ENCODE data around the gene YIF1B.

Gene YIF1B

DNA sequence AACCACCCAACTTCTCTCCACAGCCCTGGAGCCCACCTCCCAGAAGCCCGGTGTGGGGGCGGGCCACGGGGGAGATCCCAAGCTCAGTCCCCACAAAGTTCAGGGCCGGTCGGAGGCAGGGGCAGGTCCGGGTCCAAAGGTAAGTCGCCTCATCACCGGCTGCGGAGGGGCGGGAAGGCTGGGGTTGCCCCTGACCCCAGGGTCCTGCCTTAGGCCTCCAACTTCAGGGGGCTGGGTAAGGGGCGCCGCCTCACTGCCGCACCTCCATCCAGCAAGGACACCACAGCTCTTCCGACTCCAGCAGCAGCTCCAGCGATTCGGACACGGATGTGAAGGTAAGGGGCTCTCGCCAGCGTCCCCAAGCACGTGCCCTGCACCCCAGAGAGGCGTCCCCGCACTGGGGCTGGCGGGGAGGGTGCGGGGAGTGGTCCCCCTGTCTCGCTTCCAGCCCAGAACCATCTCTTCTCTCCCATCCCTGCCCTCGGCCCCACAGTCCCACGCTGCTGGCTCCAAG is 11.3 kb downstream of the YIF1B start:
- no peak for DNase-seq

DNA sequence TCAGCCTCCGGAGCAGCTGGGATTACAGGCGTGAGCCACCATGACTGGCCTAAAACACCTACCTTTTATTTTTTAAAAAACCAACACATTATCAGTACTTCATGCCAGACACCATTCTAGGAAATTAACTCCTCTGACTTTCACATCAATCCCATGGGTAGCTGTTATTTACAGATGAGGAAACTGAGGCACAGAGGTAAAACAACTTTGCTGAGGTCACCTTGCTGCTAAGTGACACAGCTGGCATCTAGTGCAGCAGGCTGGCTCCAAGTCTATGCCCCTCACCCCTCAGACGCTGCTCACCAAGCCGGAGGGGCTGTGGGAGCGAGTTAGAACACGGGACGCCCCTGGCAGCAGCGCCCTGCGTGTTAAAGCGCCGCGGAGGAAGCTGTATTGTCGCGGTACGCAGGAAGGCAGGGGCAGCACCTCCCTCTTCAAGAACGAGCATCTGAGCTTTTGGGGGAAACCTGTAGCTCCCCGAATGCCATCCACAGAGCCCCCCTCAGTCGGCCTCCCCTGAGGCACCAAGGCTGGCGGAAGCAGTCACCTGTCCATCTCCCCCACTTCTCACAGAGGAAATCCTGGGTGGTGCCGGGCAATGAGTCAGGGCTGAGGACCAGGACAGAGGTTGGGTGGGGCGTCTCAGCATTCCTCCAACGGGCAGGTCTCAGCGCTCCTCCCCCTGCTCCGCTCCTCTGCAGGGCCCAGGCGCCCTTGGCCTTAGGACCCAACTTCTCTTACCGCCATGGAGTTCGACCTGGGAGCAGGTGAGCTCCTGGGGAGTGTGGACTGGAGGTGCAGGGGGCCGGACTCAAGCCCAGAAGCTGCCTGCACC is 12.0 kb downstream of the YIF1B start, which contains the start of gene C19orf33:
C19orf33 (plus strand) TSS at position 735 of the 835 bp plus-strand sequence; CDS start at position 746, 11 bp downstream.
- no peak for DNase-seq

DNA sequence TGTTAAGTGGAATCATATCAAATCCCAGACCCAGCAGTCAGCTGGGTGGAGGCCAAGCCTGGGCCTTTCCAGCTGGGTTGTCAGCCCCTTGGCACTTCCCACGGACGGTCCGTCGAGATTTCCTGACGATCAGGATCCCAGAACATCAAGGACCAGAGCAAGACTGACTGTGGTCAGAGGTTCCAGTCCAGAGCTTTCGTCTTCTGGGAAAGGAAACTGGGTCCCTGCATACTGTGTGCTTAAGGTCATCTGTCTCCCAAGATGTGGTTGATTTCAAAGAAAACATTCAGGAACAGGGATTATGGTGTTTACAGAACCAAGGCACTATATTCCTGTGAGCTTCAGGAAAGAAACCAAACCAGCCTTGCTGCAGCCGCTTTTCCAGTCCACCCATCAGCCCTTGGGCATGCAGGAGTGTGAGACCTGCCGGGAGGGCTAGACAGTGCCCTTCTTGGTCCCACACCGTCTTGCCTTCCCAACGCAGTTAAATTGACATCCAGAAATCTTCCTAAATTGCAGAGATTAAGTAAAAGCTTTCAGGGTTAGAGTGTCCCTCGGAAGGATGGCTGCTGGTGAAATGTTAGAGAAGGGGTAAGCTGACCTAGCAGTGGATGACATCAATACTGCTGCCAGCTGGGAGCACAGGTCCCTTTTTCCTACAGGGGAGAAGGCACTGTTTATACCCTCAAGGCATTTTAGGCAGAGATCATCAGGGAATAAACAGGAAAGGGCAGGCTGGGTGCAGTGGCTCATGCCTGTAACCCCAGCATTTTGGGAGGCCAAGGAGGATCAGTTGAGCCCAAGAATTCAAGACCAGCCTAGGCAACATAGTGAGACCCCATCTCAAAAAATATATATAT is 16.7 kb downstream of the YIF1B start:
- DNase-seq = no peak

DNA sequence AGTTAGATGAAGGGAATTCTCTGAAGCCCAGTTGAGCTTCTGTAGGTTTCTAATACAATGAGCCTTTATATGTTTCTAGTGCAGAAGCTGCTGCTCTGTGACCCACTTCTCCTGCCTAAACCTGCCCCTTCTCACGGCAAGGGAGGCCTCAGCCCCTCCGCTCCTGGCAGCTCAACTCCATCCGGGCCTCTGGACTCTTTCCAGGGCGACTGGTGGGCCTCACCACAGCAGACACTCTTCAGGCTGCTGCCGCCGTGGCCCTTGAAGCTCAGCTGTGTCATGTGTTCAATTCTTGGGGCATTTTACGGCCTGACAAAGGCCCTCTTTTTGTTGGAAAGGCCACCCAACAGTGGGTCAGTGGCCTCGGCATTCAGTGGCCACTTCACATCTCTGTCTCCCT is 21.7 kb downstream of the YIF1B start:
- DNase-seq = no peak

DNA sequence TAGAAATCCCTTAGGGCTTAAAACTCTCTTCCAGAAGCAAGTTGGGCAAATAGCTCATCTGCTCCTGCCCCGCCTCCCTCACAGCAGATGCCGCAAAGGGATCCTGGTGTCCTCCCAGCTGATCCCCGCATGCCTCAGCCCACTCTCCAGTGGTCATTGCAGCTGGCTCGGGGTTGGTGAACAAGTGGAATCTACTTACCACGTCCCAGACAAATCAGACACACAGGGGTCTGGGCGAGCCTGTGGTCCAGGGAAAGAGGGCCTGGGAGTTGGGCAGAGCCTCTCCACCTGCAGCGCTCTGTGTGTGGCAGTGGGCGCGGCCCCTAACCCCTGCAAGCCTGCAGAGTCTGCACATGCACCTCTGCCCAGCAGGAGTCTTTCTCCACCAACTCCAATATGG is 22.5 kb downstream of the YIF1B start:
- no peak for DNase-seq

DNA sequence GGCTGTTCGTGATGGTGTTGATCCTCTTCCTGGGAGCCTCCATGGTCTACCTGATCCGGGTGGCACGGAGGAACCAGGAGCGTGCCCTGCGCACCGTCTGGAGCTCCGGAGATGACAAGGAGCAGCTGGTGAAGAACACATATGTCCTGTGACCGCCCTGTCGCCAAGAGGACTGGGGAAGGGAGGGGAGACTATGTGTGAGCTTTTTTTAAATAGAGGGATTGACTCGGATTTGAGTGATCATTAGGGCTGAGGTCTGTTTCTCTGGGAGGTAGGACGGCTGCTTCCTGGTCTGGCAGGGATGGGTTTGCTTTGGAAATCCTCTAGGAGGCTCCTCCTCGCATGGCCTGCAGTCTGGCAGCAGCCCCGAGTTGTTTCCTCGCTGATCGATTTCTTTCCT is 23.9 kb downstream of the YIF1B start:
- DNase-seq = no peak

DNA sequence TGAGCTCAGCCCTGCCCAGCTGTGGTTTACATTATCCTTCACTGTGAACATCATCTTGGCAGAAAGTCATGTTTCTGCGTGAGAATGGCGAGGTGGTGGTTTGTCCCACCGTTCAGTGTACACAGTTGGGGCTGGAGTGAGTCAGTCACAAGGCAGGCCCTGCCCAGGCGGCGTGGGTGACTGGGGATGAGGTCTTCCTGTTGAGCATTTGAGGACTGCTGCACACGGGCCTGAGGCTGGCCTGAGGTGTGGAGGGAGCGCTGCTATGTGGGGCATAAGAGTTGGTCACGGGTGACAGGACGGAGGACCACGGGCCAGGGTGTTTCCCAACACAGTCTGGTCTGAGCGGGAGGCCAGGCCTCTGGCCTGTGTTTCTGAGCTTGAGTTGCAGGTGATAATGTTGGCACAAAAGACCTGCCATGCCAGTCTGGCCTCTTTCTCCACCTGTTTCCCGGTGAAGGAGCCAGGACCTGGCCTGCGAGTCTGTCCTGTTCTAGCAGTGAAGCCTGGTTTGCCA is 25.1 kb downstream of the YIF1B start:
- peak in 3 of 4 experiments; percentile 25 to 51 (median 38) for DNase-seq

DNA sequence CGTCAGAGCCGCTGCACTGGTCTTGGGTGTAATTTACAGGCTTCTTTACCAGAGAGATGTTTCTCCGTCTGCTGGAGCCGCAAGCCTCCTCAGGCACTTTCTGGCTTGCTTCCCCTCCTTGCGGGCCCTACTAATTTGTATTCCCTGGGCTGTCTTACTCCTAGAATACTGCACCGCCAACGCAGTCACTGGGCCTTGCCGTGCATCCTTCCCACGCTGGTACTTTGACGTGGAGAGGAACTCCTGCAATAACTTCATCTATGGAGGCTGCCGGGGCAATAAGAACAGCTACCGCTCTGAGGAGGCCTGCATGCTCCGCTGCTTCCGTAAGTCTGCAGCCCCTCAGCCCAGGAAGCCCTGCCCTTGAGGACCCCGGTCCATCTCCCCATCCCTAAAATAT is 25.8 kb downstream of the YIF1B start:
- no peak for DNase-seq

DNA sequence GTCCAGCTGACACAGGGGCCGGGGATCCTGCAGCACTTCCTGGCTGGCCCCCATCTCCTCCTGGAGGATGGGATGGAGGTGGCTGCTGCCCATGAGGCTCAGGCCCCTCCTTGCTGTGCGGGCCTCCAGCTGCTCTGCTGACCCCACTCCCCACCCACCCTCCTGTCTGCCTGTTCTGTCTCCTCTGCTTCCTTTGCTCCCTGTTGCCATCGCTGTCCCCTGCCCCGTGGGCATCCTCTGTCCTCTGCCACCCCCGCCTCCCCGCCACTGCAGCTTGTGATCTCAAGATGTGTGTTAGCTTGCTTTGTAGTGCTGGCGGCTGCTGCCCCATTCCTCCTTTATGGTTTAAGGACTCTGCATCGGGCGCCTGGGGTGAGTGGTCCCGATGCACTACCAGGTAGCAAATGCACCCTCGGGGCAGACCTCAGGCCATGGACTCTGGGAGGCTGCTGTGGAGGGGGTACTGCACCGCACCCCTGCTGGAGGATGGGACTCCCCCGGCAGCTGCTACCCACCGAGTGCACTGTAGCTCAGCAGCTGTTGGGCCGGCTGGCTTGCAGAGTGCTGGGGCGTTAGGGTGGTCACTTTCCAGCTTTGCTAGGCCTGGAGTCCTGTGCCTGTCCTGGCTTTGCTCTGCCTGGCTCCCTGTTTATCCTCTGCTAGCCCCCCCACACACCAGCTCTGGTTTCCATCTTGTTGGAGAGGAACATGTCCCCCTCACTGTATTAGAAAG is 27.5 kb downstream of the YIF1B start:
- peak in 1 of 4 experiments; percentile 18 for DNase-seq

DNA sequence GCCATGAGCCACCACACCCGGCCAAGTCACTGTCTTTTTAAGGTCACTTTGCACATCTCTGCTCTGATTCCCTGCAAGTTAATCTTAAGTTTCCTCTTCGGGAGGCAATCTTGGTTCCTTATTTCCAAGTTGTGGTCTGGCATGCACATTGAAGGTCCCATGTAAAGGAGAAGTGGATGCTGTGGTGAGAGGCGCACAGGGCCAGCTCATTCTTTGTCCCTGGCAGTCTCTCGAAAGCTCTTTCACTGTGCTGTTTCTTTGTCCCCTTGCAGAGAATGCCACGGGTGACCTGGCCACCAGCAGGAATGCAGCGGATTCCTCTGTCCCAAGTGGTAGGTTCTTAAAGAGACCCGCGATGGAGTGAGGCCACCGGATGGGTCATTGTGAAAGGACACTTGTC is 28.1 kb downstream of the YIF1B start:
- peak; percentile 83 to 94 (median 89) for DNase-seq

DNA sequence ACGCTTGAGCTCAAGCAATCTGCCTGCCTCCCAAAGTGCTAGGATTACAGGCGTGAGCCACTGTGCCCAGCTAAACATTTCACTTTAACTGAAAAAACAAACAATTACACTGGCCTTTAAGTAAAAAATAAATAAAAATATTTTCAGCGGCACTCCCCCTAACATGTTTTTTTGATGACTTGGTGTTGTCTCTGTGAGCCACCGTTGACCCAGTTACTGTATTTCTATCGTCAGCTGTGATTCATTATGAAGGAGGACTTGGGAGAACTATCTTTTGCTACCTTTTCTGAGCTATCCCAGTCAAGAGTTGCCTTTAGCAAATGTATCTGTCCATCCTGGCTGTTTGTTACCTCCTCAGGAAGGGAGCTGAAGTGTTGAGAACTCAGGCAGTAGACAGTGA is 30.2 kb downstream of the YIF1B start:
- no peak for DNase-seq

DNA sequence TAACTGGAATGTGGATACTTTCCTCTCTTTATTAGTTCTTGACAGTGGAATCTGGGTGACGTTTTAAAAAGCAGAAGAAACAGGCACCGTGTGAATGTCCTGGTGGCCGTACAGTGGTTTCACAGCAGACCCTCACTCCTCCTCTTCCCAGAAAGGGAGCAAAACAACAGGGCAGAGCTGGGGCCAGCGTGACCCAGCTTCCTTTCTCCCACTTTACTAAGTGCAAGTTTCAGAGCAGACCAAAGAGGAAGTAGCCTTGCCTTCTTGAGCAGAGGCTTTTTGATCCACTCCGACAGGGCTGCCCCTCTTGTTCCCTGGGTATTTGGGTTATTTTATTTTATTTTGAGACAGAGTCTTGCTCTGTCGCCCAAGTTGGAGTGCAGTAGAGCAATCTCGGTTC is 31.3 kb downstream of the YIF1B start:
- peak; percentile 79 to 90 (median 88) for DNase-seq

DNA sequence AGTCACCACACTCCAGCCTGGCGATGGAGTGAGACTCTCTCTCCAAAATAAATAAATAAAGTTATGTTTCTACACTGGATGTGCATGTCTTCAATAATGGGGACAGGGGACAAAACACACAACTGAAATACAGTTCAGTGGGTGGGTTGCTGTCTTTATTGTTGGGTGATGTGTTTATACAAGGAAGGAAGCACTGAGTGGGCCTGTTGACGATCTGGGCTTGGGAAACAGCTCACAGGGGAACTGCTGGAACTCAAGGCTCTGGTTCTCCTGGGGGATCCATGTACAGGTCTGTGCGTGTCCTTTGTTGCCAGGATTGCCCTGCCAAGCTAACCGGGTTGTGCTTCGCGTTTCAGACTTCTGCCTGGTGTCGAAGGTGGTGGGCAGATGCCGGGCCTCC is 32.5 kb downstream of the YIF1B start:
- DNase-seq = peak; percentile 46 to 75 (median 60)

DNA sequence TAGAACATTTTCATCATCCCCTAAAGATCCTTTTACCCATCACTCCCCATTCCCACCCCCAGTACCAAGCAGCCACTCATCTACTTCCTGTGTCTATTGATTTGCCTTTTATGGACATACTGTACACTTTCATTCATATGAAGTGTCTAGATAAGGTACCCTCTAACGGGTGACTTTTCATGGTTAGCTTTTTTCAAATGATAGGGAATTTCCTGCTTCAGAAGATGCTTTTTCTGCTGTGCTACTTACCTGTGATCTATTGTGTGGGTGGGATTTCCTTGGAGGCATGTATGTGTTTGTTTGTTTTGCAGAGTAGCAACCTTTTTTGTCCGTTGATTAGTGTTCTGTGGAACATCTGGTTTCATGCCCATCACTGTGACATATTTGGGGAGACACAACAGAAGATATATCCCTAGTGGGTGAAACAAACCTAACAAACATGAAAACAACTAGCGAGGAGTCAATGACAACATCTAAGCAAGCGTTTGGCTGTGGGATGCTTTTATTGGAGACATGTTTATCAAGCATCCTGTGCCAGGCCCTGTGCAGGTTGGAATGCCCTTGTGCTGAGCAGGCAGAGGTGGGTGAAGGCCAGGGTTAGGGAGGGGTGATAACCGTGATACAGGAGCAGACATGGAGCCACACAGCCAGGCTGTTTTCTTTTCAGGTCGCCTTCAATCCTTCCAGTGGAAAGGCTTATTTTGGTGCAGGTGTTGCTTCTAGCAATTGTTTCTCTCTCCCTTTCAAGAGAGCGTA is 33.8 kb downstream of the YIF1B start:
- DNase-seq = no peak

DNA sequence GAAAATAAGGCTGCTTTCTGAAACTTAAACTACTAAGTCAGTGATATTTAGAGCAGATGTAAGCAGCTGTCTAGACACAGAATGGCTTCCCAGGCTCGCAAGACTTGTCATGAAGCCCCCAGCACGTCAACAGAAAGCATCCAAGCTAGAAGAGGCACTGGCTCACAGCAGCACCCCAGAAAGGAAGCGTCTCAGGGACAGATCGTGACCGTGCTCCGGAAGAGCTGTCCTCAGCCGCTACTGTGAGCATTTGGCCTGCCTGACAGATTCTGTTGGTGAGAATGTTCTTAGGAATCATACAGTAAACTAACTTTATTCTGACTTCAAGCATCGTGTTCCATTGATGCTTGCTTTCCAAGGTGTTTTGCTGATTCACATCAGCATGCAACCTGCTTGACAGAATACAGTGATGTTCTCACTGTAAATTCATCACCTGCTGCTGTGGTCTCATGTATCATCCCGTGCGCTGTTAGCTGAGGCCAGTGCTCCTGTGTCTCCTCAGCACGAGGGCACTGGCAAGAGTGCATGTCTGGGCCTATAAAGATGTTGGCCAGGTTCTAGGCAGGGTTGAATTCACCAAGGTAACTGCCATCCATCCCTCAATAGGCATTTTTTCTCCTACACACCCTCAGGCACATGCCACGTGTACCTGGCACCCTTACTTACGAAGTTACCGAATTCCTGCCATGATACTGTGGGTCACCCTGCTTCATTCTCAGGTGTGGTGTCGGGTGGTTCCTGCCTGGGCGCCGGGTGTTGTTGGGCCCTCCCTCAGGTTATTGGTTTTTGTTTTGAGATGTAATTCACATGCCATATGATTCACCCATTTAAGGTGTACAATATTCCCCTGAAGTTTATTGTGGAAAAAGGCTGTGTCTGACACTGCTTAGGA is 35.5 kb downstream of the YIF1B start:
- DNase-seq = no peak

DNA sequence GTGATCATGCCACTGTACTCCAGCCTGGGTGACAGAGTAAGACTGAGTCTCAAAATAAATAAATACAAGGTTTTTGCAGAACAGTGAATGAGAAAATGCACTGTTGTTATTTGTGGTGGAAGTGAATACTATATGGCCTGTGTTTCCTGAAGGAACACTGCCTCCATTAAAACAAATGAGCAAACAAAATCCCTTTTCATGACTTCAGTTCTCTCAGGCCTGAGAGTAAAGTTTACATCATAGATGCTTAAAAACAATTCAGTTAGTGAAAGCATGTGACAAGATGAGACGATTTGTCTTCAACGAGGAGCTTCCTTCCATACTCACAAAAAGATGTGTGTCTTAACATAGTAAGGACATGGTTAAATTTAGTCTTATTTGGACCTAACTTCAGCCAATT is 37.0 kb downstream of the YIF1B start:
- DNase-seq = no peak

DNA sequence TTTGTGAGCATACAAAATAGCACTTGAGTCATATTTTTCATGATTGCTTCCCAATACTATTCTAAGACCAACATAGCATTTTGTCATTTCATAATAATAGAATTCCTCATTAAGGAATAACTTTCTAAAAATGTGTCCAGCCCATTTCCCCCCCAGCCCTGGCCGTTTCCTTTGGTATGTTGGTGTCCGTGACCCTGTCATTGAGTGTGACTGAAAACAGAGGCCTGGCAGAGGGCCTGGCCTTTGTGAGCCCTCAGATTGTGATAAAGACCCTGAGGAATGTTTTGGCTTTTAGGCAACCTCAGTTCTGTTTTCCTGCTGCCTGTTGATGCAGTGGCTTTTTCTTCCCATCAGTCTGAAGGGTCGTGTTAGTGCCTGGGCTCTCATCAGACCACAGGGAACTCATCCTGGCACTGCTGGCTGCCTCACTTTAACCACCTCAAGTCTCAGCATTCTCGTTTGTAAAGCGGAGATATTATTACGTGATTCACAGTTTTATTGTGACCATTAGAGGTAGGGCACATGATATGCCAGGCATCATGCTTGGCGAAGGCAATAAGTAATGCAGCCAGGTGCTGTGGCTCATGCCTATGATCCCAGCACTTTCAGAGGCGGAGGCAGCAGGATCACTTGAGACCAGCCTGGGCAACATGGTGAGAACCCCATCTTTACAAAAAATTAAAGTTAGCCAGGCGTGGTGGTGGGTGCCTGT is 37.6 kb downstream of the YIF1B start:
- no peak for DNase-seq

DNA sequence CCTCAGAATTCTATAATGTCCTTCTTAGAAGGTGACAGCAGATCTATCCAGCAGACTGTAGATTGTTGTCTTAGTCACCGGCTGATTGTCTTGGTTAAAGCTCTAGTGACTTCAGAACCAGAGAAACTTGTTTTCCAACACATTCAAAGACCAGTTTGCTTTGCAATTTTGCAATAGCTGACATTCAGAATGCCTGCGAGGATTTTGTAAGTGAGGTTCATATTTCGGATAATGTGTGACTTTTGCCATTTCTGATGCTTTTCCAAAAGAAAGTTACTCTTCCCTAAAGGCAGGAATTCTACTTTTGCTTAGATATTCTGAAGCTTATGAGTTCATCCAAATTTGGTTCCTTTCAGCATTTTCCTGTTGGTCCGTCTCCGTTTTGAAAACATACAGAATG is 38.2 kb downstream of the YIF1B start:
- DNase-seq = no peak

DNA sequence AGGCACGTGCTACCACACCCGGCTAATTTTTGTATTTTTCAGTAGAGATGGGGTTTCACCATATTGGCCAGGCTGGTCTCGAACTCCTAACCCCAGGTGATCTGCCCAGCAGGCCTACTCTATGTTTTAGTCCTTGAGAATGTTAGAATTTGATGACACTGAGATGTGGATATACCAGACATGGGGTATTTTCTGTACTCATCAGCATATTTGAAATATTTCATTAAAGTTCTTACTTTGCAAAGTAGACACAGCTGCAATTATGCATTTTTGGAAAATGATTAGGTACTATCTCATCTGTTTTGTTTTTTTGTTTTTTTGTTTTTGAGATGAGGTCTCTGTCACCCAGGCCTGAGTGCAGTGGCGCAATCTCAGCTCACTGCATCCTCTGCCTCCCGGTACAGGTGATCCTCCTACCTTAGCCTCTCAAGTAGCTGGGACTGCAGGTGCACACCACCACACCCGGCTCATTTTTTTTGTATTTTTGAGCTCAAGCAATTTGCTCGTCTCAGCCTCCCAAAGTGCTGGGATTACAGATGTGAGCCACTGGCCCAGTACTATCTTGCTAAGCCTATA is 38.7 kb downstream of the YIF1B start:
- DNase-seq = no peak

DNA sequence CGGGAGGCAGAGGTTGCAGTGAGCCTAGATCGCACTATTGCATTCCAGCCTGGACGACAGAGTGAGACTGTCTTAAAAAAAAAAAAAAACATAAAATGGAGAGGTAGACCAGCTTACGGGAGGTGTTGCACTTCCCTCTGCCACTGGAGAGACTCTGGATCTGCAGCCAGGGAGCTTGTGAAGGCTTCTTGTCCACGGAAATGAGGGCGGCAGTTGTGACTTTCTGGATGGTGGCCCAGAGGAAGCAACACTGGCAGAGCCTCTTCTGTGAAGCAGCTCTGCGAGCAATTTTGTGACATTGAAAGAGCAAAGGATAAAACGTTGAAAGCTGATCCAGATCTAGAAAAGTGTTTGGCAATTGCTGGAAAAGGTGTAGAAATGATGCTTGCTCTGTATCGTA is 41.0 kb downstream of the YIF1B start:
- DNase-seq = peak in 3 of 4 experiments; percentile 16 to 33 (median 31)

Data from suppressor macrophage (primary cell).